NCI-H446 treated with DMSO at 0.1 percent for 48 hours (cell line): ENCODE data around the gene PTPRN2.
"Not testable (repeated sequence)": the region's sequence is repeated elsewhere in the genome, so short reads cannot be mapped to it uniquely, and the experiment has no call there.

Source experiments
- DNase-seq: peaks from one replicate; lab custom pipeline; 2025; lab: John Stamatoyannopoulos, UW

Gene PTPRN2

DNA sequence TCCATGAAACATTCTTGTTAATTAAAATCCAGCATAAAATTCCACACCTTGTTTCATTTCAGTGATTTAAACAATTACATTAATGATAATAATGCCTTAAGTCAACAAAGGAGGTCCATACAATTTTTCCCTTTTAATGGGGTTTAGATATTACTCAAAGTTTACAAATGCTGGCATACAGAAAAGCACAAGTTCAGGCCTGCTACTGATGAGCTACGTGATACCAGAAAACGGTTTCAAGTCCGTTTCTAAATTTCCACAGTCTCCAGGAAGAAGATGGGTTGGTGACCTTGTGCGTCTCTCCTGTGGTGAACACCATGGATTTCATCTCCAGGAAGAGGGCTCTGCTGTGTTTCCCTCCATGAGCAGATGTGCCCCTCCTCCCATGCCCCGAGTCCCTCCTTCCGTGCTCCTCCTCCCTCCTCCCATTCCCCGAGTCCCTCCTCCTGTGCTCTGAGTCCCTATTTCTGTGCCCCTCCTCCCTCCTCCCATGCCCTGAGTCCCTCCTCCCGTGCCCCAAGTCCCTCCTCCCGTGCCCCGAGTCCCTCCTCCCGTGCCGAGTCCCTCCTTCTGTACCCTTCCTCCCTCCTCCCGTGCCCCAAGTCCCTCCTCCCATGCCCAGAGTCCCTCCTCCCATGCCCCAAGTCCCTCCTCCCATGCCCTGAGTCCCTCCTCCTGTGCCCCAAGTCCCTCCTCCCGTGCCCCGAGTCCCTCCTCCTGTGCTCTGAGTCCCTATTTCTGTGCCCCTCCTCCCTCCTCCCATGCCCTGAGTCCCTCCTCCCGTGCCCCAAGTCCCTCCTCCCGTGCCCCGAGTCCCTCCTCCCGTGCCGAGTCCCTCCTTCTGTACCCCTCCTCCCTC, 201.9 kb downstream of the PTPRN2 start:
- DNase-seq = not testable (repeated sequence)

DNA sequence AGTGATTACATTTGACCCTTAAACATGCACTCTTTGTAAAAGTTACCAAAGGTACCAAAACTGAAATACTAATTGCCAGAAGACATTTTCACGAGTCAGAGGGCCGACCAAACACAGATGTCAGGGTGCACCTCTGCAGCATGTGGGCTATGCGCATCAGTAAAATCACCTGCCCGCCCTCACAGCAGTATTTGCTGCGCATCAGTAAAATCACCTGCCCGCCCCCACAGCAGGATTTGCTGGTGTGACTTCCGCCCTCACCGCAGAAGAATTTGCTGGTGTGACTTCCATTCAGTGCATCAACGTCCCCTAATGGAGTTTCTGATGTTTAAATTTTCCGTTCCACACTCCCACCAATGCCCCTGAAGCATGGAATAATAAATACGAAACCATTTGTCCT, 202.9 kb downstream of the PTPRN2 start:
- no peak for DNase-seq

DNA sequence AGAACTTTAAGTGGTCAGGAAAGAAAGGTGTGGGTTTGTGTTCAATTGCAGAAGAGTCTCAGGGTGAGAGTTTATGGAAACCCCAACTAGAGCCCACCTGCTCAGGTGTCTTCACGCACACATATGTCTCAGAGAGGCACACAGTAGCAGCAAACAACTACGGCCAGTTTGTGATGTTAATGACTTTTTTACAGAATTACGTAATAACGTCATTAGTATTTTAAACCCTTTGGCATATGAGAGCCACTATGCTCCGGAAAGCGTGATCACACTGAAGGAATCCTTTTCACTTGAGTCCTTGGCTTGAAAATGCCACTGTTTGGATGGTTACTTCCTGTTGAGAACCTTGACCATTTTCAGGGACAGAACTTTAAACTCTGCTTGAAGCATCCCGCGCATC, 204.0 kb downstream of the PTPRN2 start:
- DNase-seq = no peak

DNA sequence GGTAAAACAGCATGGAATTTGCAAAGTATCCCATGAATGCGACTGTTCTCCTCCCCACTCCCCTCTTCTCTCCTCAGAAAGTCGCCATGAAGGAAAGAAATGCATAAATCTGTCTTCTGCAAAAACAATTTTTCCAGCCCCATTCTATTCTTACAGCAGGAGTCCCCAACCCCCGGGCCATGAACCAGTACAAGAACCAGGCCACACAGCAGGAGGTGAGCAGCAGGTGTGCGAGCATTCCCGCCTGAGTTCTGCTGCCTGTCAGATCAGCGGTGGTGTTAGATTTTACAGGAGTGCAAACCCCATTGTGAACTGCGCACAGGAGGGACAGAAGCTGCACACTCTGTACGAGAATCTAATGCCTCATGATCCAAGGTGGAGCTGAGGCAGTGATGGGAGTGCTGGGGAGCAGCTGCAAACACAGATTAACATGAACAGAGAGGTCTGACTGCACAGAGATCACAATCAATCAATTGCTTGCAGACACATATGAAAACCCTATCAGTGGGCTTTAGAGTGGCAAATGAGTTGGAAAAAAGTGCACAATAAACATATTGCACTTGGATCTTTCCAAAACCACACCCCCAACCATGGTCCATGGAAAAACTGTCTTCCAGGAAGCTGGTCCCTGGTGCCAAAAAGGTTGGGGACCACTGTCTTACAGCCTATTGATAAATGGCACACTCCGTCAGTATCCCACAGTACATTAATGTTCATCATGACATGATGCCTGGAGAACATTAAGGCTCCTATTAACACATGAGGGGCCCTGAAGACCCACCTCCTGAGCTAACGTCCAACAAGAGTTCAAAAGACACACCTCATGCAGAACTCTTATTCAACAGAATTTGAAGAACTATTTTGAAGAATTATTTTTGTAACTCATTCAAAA, 205.0 kb downstream of the PTPRN2 start:
- no peak for DNase-seq

DNA sequence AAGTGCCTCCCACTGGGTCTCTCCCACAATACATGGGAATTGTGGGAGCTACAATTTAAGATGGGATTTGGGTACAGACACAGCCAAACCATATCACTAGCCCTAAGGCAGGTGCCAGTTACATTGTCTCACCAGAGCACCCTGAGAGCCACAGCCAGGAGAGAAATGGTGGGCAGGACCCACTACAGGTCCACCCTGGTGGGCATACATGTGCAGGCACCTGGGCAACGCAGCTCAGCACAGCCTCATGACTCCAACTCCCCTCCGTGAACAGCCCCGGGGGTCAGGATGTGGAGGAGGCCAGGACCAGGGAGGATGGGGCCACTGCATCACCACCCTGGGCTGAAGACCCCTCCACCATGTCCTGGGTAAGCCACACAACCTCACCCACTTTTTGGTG, 205.7 kb downstream of the PTPRN2 start:
- no peak for DNase-seq

DNA sequence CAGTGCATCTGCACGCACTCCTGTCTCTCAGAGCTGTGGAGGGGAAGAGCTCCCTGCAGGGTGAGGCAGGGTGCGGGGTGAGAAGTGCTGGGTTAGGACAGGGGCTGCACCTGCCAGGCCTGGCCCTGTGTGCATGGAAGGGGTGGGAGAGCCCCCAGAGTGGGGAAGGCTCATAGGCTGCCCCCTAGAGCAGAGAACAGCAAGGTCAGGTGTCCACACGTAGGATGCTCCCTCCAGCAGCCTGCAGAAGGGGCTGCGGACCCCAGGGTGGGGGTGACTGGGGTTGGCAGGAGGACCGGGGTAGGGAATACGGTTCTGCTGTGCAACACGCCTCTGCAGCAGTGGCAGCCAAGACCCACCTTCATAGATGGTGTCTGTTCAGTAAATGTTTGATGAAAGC, 208.6 kb downstream of the PTPRN2 start:
- DNase-seq = no peak

DNA sequence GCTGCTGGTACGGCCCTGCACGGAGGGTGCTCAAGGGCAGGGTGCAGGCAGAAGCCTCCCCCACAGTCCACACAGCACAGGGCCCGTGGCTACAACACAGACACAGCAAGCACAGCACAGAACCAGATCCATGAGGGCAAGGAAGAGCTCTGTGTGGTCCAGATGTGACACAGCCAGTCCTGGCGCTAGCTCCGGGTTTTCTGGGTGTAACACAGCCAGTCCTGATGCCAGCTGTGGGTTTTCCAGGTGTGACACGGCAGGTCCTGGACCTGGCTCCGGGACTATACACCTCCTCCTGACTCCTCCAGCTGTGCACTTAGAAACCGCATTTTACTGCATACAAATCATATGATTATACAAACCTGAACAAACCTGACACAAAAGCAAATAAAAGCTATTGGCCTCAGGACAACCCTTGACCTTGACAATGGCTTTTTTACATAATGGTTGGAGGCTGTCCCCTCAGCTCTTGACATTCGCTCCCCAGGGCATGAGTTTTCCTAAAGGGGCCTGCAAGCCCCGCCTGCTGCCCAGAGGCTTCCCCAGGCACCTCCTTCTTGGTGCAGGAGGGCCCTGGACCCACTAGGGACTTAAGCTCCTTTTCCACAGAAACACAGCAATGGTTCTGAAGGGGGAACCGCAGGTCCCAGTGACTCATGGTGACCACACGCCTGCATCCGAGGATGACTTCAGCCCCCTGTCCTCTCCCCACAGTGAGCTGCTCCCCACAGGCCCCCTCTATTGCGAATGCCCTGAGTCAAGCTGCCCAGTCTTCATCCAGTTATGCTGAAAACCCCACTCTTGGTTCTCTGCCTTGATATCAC, 209.6 kb downstream of the PTPRN2 start:
- no peak for DNase-seq

DNA sequence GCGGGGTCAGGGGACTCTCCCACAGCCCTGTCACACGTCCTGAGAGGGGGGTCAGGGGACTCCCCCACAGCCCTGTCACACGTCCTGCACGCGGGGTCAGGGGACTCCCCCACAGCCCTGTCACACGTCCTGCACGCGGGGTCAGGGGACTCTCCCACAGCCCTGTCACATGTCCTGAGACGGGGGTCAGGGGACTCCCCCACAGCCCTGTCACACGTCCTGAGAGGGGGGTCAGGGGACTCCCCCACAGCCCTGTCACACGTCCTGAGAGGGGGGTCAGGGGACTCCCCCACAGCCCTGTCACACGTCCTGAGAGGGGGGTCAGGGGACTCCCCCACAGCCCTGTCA, 210.8 kb downstream of the PTPRN2 start:
- not testable (repeated sequence) for DNase-seq

DNA sequence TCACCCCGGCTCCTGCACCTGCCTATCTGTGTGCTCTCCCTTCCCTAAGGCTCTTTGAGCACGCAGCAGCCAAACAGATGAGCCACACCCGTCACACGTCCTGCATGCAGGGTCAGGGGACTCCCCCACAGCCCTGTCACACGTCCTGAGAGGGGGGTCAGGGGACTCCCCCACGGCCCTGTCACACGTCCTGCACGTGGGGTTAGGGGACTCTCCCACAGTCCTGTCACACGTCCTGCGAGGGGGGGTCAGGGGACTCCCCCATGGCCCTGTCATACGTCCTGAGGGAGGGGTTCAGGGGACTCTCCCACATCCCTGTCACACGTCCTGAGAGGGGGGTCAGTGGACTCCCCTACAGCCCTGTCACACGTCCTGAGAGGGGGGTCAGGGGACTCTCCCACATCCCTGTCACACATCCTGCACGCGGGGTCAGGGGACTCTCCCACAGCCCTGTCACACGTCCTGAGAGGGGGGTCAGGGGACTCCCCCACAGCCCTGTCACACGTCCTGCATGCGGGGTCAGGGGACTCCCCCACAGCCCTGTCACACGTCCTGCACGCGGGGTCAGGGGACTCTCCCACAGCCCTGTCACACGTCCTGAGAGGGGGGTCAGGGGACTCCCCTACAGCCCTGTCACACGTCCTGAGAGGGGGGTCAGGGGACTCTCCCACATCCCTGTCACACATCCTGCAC, 211.3 kb downstream of the PTPRN2 start:
- DNase-seq = not testable (repeated sequence)

DNA sequence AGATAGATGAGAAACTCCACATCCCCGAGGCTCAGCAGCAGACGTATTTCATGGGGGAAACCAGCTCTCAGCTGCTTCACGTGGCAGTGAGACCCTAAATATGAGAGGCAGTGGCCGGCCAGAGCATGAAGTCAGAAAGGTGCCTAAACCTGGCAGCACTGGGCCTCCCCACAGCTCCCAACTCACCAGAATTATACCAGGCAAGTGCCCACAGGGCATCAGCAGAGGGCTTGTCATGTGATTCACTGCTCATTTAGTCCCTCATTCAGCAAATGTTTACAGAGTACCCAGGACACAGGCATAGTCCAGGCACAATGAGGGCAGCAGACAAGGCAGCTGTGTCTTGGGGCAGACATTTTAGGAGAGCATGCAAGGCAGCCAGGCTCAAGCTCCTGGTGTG, 212.6 kb downstream of the PTPRN2 start:
- DNase-seq = no peak

DNA sequence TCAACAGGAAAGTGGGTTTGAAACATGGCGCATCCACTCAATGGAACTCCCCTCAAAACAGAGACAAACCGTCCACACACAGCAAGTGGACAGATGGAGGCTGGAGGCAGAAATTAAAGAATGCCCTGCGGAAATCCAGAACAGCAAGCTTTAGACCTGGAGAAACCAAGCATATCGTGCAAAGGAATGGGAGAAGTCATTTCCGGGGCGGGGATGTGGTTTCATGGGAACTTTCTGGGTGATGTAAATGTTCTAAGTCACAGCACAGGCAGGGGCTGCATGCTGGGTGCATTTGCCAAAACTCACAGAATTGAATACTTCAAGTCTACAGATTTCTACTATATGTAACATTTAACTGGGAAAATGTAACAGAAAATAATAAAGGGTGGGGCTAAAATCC, 213.0 kb downstream of the PTPRN2 start:
- DNase-seq = no peak

DNA sequence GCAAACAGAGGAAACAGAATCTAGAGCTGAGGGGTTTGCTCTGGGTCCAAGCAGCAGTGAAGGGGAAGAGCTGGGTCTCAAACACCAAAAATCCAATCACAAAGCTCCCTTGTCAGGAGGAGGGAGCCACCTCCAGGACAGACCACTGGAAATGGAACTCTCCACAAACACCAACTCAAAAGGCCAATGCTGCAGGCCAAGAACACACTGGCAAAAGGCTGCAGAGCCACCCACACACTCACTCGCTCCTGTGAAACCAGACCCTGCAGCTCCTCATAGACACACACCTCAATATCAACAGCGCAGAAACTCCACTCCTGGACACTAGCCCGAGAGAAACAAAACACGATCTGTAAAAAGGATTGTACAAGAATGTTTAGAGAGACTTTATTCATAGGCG, 213.5 kb downstream of the PTPRN2 start:
- DNase-seq = no peak

DNA sequence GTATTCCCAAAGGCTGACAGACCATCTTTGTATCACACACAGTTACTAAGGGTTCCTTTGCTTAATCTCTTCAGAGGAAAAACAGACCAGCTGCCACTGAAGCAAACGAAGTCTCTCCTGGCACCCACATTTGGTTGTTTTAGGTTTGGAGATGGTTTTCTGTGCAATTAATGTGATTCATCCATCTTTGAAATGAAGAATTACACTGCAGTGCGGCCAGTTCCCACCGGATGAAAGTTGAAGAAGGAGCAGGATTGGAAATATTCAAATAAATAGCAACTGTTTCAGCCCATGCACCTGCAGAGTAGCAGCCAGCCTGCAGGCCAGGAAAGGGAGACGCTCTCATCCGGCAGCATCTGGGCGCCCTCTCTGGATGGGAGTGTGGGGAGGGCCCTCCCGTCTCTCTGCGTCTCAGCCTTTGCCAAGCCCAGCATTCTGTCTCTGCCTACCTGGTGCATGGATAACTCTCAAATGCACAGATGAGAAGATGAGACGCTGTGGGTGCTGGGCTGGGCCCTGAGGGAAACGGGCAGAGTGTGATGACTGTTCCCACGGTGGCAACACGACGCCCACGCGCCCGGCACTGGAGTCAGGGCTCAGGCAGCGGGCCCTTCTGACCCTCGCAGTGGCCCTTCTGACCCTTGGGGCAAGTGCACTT, 214.0 kb downstream of the PTPRN2 start:
- no peak for DNase-seq

DNA sequence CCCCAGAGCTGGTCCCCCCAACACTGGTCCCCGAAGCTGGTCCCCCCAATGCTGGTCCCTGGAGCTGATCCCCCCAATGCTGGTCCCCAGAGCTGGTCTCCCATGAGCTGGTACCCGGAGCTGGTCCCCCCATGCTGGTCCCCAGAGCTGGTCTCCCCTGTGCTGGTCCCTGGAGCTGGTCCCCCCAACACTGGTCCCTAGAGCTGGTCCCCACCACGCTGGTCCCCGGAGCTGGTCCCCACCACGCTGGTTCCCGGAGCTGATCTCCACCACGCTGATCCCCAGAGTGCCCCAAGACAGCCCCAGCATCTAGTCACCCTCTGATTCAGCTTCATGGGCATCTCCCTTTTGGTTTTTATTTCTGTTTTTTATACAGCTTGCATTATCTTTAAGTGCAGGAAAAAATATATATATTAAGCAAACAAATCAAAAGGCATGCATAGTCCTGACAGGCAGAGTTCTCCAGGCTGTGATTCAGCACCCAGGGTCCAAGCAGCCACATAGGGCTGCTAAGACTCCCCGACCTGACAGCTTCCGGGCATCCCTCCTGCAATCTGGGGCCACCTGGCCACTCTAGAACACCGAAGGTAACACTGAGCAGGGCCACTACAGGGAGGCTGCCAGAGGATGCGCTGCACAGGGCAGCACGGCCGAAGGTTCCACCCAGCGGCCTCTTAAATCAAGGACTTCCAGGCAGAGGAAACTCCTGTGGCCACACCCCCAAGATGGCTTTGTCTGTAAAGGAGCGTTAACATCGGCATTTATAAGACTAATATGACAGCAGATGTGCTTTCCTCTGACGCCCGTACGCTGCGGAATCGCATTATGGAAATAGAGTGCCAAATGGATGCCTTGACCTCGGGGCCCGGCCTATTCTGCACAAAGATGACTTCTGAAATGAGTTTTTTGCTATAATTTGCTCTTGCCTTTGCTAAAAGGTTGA, 215.0 kb downstream of the PTPRN2 start:
- DNase-seq = no peak

DNA sequence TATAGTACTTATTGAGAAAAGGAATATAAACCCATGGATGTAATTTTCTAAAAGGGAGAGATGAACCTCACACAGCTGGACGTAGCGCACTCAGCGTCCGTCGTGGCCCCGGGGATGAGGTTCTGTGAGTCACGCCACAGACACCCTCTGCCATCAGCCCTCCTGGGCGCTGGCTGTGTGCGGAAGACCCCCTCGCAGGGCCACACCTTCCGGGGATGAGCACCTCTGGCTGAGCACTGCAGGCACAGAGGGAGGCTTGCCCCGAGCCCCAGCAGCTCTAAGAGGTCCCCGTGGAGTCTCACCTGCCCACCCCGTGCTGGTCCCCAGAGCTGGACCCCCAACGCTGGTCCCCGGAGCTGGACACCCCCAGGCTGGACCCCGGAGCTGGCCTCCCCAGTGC, 215.8 kb downstream of the PTPRN2 start:
- DNase-seq = no peak

DNA sequence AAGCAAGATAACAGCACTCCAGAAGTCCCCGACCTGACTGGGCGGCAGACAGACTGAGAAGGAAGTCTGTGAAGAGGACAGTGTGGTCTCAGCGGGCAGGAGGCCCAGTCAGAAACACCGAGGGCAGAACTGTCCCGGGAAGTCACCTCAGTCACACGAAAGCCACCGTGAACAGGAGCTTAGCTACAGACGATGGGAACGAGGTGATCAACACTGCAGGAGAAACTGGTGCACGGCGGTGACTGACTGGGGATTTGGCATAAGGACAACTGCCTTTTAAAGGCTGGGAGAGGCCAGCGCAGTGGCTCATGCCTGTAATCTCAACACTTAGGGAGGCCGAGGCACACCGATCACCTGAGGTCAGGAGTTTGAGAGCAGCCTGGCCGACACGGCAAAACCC, 217.8 kb downstream of the PTPRN2 start:
- no peak for DNase-seq

DNA sequence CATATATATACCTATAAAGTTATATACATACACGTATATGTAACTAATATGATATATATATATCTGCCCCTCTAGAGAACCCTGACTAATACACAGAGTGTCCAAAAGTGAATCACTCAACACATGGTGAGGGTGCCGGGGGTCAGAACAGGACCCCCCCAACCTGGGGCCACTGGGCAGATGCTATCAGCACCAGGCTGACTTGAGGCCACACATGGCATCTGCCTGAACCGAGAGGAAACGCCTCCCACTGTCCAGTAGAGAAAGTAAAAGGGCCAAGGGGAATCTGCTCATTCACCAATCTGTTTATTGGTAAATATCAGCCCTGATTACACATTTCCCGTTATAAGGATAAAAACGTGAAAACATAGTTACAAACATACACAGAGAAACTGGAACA, 218.3 kb downstream of the PTPRN2 start:
- DNase-seq = no peak

DNA sequence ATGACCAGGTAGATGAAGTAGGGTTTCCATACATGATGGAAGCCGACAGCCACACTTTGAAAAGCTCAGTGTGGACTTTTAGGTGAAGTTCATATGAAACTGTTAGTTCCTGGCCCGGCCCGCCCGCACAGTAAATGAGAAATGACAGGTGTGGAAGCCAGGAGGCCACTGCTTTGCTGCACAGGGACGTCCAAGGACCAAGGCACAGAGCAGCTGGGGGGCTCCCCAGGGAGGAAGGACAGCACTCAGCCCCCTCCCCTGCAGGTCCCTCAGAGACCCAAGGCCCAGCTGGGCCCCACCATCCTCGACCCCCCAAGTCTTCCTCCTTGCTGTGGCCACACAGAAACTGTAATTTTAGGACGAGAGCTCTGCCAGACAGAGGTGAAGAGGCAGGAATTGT, 219.2 kb downstream of the PTPRN2 start:
- DNase-seq = no peak

DNA sequence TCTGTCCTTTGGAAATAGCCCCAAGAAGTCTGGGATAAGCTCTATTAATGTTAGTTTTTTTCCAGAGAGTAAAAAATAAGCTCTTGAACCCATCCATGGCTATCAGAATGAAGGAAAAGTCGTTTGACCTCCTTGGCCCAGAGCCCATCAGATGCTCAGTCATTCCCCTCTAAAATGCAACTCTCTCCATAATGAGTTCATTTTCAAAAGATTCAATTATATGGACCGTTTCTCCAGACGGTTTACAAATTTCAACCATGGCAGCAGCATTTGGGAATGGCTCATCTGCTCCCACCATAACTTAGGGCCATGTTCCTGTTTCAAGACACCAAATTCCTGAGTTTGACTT, 220.0 kb downstream of the PTPRN2 start:
- no peak for DNase-seq

DNA sequence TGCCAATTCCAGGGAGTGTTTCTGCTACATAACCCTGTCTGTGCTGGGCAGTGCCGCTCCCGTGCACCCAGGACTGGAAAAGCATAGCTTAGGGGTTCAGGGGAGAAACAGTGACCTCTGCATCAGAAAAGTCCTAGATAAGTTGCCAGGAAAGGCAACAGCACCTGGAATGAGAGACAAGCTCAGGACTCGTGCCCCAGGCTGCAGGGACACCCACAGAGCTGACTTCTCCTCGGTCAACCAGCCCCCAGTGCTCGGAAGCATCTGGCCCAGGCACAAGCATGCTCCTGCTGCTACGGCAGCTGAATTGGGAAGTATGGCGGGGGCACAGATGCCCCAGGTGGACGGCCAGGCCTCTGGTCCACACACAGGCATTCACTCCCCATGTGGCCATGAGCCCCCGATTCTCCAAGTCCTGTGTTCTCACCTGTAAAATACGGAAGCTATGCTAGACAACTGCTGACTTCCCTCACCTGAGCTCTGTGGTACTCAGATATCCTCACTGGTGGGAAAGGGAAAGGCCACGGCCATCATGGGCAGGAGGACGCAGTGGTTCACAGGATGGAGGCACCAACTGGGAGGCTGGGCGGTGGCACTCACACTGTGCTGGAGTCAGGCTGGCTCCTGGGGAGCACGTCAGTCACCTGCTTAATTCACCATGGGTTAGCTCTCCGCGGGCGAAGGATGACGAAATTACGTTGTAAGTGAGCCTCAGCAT, 220.5 kb downstream of the PTPRN2 start:
- no peak for DNase-seq
